Measurements from ENCODE around the gene ABCG4.

ABCG4 gene

DNA sequence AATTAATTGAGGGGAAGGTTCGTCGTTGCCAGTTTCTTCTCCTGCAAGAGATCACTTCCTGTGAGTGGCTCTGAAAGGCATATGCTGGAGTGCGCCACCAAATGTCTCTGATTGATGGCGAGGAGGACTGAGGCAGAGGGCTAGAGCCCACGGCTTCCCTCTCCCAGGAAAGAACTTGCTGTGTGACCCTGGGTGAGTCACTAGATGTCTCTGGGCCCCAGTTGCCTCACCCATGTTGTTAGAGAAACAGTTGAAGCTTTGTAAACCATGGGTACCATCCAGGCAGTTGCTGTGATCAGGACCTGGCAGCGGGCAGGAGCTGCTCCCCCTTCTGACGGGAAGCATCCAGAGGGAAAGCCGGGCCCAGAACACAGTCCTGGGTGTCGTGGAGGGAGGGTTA is 3.2 kb downstream of the ABCG4 start:
- TF ChIP-seq ZFX (IDR thresholded peaks at IDR 0.05) = no peak
- TF ChIP-seq, protein P1, sequence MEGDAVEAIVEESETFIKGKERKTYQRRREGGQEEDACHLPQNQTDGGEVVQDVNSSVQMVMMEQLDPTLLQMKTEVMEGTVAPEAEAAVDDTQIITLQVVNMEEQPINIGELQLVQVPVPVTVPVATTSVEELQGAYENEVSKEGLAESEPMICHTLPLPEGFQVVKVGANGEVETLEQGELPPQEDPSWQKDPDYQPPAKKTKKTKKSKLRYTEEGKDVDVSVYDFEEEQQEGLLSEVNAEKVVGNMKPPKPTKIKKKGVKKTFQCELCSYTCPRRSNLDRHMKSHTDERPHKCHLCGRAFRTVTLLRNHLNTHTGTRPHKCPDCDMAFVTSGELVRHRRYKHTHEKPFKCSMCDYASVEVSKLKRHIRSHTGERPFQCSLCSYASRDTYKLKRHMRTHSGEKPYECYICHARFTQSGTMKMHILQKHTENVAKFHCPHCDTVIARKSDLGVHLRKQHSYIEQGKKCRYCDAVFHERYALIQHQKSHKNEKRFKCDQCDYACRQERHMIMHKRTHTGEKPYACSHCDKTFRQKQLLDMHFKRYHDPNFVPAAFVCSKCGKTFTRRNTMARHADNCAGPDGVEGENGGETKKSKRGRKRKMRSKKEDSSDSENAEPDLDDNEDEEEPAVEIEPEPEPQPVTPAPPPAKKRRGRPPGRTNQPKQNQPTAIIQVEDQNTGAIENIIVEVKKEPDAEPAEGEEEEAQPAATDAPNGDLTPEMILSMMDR (conservative IDR thresholded peaks at IDR 0.05) = no peak
- H3K27ac ChIP-seq = no peak overlapping the region

DNA sequence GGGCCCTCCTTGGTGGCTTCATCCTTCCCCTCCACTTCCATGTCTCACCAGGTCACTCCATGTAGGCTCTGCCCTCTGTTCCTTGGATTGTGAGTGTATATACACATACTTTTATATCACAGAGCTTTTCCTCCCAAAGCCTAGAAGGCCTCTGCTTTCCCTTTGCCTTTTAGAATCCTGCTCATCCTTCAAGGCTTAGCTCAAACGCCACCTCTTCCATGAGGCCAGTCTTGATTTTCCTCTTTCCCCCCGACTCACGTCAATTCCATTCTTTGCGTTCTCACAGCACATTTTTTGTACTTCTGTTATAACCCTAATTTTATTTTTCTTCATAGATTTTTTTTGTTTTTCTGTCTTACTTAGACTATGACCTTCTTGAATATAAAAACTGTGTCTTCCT is 3.8 kb downstream of the ABCG4 start:
- TF ChIP-seq ZFX (IDR thresholded peaks at IDR 0.05) = no peak
- TF ChIP-seq, protein P1 (conservative IDR thresholded peaks at IDR 0.05) = no peak
- H3K27ac ChIP-seq = no peak overlapping the region

DNA sequence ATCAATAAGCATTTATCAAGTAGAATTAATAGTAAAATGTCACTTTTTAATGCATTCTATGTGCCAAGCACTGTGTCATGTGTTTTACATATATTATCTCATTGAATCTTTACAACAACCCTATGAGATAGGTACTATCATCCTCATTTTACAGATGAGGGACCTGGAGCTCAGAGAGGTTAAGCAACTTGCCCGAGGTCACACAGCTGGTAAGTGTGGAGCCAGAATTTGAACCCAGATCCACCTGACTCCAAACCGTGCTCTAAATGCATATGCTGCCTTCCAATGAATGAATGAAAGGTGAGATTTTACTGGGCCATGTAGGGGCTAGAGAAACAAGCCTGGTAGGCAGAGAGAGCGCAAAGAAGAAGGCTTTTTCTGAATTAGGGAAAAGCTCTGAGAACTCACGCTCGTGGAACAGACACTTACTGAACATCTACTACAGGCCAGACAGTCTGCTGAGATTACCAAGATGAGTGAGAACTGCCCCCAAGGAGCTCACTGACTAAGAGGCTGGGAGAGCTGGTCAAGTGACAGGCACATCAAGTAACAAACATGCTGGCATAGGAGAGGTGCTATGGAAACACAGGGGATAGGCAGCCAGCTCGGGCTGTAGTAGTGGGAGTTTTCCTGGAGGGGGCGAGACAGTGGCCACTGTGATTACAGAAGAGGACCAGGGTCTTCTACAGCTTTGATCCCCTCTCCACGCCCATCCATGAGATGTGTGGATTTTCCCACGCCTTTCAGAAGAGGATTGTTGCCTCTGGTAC is 4.4 kb downstream of the ABCG4 start:
- H3K27ac ChIP-seq = no peak overlapping the region
- TF ChIP-seq ZFX (IDR thresholded peaks at IDR 0.05) = no peak
- TF ChIP-seq, protein P1 (conservative IDR thresholded peaks at IDR 0.05) = no peak; the same call in 1 of the 2 replicates

DNA sequence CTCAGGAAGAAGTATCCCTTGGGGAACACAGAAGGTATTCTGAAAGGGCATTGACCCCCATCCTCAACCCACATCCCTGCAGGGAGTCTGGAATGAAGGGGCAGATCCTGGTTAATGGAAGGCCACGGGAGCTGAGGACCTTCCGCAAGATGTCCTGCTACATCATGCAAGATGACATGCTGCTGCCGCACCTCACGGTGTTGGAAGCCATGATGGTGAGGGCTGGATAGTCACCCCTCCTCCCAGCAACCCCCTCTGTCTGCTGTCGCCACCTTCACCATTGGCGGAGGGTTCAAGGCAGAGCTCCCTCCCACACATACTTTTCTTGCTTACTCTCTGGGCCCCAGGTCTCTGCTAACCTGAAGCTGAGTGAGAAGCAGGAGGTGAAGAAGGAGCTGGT is 5.3 kb downstream of the ABCG4 start:
- TF ChIP-seq, protein P1 (conservative IDR thresholded peaks at IDR 0.05) = no peak
- TF ChIP-seq ZFX (IDR thresholded peaks at IDR 0.05) = no peak
- no peak overlapping the region for H3K27ac ChIP-seq

DNA sequence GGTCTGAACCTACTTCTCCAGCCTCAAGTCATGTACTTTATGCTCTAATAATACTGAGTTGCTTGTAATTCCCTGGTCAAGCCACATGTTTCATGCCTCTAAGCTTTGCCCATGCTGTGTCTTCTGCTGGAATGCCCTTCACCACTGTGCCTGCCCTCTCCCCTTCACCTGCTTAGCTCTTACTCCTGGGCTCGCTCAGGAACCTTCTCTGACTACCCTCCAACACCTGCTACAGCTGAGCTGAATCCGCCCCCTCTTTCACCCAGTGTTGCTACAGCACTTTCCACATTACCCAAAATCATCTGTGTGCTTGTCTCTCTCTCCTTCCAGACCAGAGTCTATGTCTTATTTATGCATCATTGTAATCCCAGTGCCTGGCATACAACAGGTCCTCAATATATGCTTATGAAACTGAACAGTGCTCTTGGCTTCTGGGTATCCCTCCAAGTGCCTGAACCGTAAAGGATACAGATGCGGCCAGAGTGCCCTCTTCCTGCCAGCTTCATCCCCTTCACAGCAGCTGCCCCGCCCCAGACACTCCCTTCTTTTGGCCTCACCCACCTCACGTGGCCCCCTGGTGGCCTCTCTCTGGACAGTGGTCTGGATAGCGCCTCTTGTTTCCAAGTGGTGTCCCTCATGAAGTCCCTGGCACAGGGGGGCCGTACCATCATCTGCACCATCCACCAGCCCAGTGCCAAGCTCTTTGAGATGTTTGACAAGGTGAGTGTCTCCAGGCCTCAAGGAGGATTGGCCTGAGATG is 7.1 kb downstream of the ABCG4 start:
- H3K27ac ChIP-seq = no peak overlapping the region
- TF ChIP-seq ZFX (IDR thresholded peaks at IDR 0.05) = no peak
- TF ChIP-seq, protein P1 (conservative IDR thresholded peaks at IDR 0.05) = no peak

DNA sequence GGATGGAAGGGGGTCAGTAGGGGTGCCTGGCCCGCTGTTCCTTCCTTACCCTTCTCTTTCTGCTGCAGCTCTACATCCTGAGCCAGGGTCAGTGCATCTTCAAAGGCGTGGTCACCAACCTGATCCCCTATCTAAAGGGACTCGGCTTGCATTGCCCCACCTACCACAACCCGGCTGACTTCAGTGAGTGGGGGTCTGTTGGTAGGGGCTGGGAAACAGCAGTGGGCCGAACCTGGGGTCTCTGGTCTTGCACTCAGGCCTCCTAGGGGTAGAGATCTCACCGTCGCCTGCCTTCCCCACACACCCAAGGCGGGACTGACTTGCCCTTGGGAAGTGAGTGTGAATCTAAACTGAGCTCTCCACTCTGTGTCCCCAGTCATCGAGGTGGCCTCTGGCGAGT is 7.6 kb downstream of the ABCG4 start:
- no peak overlapping the region for H3K27ac ChIP-seq
- no peak for TF ChIP-seq ZFX (IDR thresholded peaks at IDR 0.05)
- TF ChIP-seq, protein P1 (conservative IDR thresholded peaks at IDR 0.05) = no peak

DNA sequence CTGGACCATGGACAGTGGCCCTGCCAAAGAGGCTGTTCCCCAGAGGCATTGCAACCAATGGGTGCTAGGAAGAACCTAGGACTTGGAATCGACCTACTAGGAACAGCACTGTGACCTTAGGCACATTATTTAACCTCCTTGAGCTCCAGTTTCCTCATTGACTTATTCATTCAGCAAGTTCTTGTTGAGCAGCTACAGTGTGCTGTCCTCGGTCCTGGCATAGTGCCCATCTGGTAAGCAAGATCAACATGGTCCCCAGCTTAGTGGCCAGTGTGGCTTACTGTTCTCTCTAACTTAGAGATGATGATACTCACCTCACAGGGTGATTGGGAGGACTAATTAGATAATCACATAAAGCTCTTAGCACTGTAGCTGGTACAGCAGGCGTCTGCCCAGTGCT is 8.2 kb downstream of the ABCG4 start:
- no peak overlapping the region for H3K27ac ChIP-seq
- TF ChIP-seq, protein P1 (conservative IDR thresholded peaks at IDR 0.05) = no peak
- no peak for TF ChIP-seq ZFX (IDR thresholded peaks at IDR 0.05)
